ENCODE measurements around the gene CCNDBP1. TPM values are rescaled to one million over a fixed set of nuclear protein-coding genes. Genes with fewer than 3 reads are reported as not detected.

The CCNDBP1 gene
- total RNA-seq, 1 experiment from 2014 or later, result 34.1 TPM

DNA sequence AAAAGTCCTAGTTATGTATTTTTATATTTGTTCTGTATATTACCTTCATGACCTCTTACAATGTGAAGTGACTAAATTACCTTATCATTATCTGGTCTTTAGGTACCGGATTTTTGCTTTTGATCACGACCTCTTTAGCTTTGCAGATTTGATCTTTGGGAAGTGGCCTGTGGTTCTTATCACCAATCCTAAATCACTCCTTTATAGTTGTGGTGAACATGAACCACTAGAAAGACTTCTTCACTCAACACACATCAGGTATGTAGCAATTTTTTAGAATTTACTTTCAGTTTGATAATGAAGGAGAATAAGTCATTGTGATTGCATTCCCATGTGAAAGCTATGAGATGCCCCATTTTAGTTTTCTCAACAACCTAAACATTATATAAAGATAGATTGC lies 33.5 kb upstream of the CCNDBP1 start:
- H3K4me3 Mint-ChIP-seq, result no peak overlapping the region
- H3K79me2 ChIP-seq (ENCODE audit: insufficient read depth, low read length), result no peaks in the 10 kb centered on the region
- H2BK120ac ChIP-seq (ENCODE audit: low read depth, low read length, poor library complexity, severe bottlenecking), result no peak overlapping the region
- H2AK5ac ChIP-seq (ENCODE audit: insufficient read length, low read length), result no peak overlapping the region
- peaks cover 0 to 12% (median 0%) of the 10 kb centered on the region in 3 experiments; a peak in 2 of 7 replicates for H3K36me3 Mint-ChIP-seq (ENCODE audit: insufficient read depth in 1 of 3, low read depth in 3 of 3)
- no peak overlapping the region for H2BK15ac ChIP-seq (ENCODE audit: low read depth, low read length)
- no peaks in the 10 kb centered on the region for H4K20me1 ChIP-seq (ENCODE audit: control insufficient read depth, insufficient read depth, insufficient read length)
- no peak overlapping the region for H3K56ac ChIP-seq (ENCODE audit: insufficient read length, low read depth, low read length)
- no peak overlapping the region for H3K18ac ChIP-seq (ENCODE audit: insufficient read length, low read depth, low read length)
- no peak overlapping the region for H3K27ac Mint-ChIP-seq
- H3K9me3 ChIP-seq (ENCODE audit: control insufficient read depth, low read depth, low read length), result no peaks in the 10 kb centered on the region
- no peak overlapping the region for H3K27ac ChIP-seq (ENCODE audit: insufficient read length, low read depth, low read length)
- H3K4me2 ChIP-seq (ENCODE audit: insufficient read depth, insufficient read length, low read length), result no peak overlapping the region
- WGBS (ENCODE audit: extremely low coverage, insufficient read length, low lambda C conversion rate), result no CpG with 5 or more reads among the region's 2 CpGs
- no peak overlapping the region for H4K5ac ChIP-seq (ENCODE audit: insufficient read length, low read depth, low read length)
- no peak overlapping the region for H3K9ac ChIP-seq (ENCODE audit: extremely low read depth, insufficient read length, low read length)
- no peaks in the 10 kb centered on the region for H3K79me1 ChIP-seq (ENCODE audit: insufficient read depth, low read depth, low read length, poor library complexity, severe bottlenecking)
- no peak overlapping the region for H3K4ac ChIP-seq (ENCODE audit: low read depth, low read length)
- no peak overlapping the region for H3K14ac ChIP-seq (ENCODE audit: insufficient read depth, low read length)
- no peak overlapping the region for H2BK5ac ChIP-seq (ENCODE audit: insufficient read length, low read length)
- no peak overlapping the region for H2BK20ac ChIP-seq (ENCODE audit: low read depth, low read length, poor library complexity, severe bottlenecking)
- no peak overlapping the region for H4K91ac ChIP-seq (ENCODE audit: insufficient read length, low read depth, low read length)
- H2AFZ ChIP-seq (ENCODE audit: low read length), result no peak overlapping the region
- no peaks in the 10 kb centered on the region for H3K9me3 Mint-ChIP-seq
- no peak overlapping the region for H3T11ph ChIP-seq (ENCODE audit: low read length)
- no peaks in the 10 kb centered on the region for H3K27me3 Mint-ChIP-seq (ENCODE audit: low read depth)
- no peaks in the 10 kb centered on the region for H3K4me1 ChIP-seq (ENCODE audit: insufficient read depth, low read length)
- H2BK12ac ChIP-seq (ENCODE audit: insufficient read length, low read depth, low read length), result no peak overlapping the region
- DNase-seq, result no peak
- H4K8ac ChIP-seq (replicated peaks; ENCODE audit: insufficient read length, low read depth, low read length), result no peak overlapping the region
- H3K27me3 ChIP-seq (ENCODE audit: insufficient read depth, low read length), result no peaks in the 10 kb centered on the region
- no peak overlapping the region for H3K23ac ChIP-seq (ENCODE audit: insufficient read length, low read depth, low read length)
- no peaks in the 10 kb centered on the region for H3K23me2 ChIP-seq (ENCODE audit: insufficient read length, low read depth, low read length, poor library complexity, severe bottlenecking)
- TF ChIP-seq, protein P1, sequence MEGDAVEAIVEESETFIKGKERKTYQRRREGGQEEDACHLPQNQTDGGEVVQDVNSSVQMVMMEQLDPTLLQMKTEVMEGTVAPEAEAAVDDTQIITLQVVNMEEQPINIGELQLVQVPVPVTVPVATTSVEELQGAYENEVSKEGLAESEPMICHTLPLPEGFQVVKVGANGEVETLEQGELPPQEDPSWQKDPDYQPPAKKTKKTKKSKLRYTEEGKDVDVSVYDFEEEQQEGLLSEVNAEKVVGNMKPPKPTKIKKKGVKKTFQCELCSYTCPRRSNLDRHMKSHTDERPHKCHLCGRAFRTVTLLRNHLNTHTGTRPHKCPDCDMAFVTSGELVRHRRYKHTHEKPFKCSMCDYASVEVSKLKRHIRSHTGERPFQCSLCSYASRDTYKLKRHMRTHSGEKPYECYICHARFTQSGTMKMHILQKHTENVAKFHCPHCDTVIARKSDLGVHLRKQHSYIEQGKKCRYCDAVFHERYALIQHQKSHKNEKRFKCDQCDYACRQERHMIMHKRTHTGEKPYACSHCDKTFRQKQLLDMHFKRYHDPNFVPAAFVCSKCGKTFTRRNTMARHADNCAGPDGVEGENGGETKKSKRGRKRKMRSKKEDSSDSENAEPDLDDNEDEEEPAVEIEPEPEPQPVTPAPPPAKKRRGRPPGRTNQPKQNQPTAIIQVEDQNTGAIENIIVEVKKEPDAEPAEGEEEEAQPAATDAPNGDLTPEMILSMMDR (conservative IDR thresholded peaks at IDR 0.05), result no peak
- H3K4me1 Mint-ChIP-seq, result peaks cover 0 to 2% of the 10 kb centered on the region in 2 experiments; a peak in 1 of 4 replicates
